HCT116 (cell line): ENCODE measurements around the gene GJA9.

Experiments used
- ATF3 ChIP-seq: IDR thresholded peaks from 2 replicates; pipeline ENCODE4 v1.6.1; 2012
- CEBPB ChIP-seq: IDR thresholded peaks from 2 replicates; pipeline ENCODE4 v1.6.1; 2012; ENCODE audit warnings: low read depth
- CTCF ChIP-seq, 3 experiments: fragments of 200-600 bp in 1 of 3; sonication (generic) in 1 of 3; IDR thresholded peaks in 2 of 3; conservative IDR thresholded peaks in 1 of 3; 2 replicates each; pipeline ENCODE4 v1.5.1; 2012 to 2017; ENCODE audit warnings: low read depth in 2 of 3, low read length in 2 of 3, antibody characterized with exemption in 1 of 3, borderline replicate concordance in 1 of 3, control low read depth in 1 of 3, mild to moderate bottlenecking in 1 of 3, mixed read lengths in 1 of 3, mixed run types in 1 of 3, moderate library complexity in 1 of 3; ENCODE audit not compliant: insufficient read depth in 1 of 3
- EZH2 ChIP-seq: fragments of 200-600 bp; sonication (generic); IDR thresholded peaks from 2 replicates; pipeline ENCODE4 v1.6.1; 2017; ENCODE audit warnings: antibody characterized with exemption, mixed run types
- EZH2phosphoT487 ChIP-seq: fragments of 200-600 bp; IDR thresholded peaks from 2 replicates; pipeline ENCODE4 v1.6.1; 2018; ENCODE audit warnings: antibody characterized with exemption, borderline replicate concordance
- JUND ChIP-seq: IDR thresholded peaks from 2 replicates; pipeline ENCODE4 v1.6.1; 2012
- POLR2A ChIP-seq: IDR thresholded peaks from 2 replicates; pipeline ENCODE4 v1.7.0; 2011; ENCODE audit warnings: borderline replicate concordance; ENCODE audit not compliant: insufficient read depth, insufficient read length; ENCODE audit errors: extremely low read depth
- POLR2AphosphoS5 ChIP-seq: IDR thresholded peaks from 2 replicates; pipeline ENCODE4 v1.6.1; 2011; ENCODE audit warnings: mild to moderate bottlenecking, low read depth, low read length, moderate library complexity
- RAD21 ChIP-seq: IDR thresholded peaks from 2 replicates; pipeline ENCODE4 v1.6.1; 2012; ENCODE audit warnings: low read depth, mild to moderate bottlenecking
- SIN3A ChIP-seq: IDR thresholded peaks from 2 replicates; pipeline ENCODE4 v1.6.1; 2012; ENCODE audit warnings: low read depth
- SRF ChIP-seq: IDR thresholded peaks from 2 replicates; pipeline ENCODE4 v1.6.1; 2012; ENCODE audit warnings: low read depth
- TF ChIP-seq, protein P1 (sequence below): IDR thresholded peaks from 2 replicates; pipeline ENCODE4 v1.6.1; 2012; ENCODE audit warnings: low read depth
- TF ChIP-seq, protein P2 (sequence below): IDR thresholded peaks from 2 replicates; pipeline ENCODE4 v1.6.1; 2011; ENCODE audit warnings: mild to moderate bottlenecking, low read length, moderate library complexity; ENCODE audit not compliant: insufficient replicate concordance; ENCODE audit errors: extremely low read depth

GRCh38 chr1:38848071-38848470 lies 33.3 kb downstream of the GJA9 start:
- TF ChIP-seq CTCF (IDR thresholded peaks at IDR 0.05 in 2 of 3, conservative IDR thresholded peaks at IDR 0.05 in 1 of 3; ENCODE audit: borderline replicate concordance in 1 of 3, insufficient read depth in 1 of 3, low read depth in 2 of 3, low read length in 2 of 3) (no peak), SRF (no peak), POLR2A (no peak), ATF3 (no peak), EZH2 (no peak), EZH2phosphoT487 (no peak), JUND (no peak), CEBPB (no peak), SIN3A (no peak), POLR2AphosphoS5 (no peak), RAD21 (no peak)
- TF ChIP-seq, protein P1, sequence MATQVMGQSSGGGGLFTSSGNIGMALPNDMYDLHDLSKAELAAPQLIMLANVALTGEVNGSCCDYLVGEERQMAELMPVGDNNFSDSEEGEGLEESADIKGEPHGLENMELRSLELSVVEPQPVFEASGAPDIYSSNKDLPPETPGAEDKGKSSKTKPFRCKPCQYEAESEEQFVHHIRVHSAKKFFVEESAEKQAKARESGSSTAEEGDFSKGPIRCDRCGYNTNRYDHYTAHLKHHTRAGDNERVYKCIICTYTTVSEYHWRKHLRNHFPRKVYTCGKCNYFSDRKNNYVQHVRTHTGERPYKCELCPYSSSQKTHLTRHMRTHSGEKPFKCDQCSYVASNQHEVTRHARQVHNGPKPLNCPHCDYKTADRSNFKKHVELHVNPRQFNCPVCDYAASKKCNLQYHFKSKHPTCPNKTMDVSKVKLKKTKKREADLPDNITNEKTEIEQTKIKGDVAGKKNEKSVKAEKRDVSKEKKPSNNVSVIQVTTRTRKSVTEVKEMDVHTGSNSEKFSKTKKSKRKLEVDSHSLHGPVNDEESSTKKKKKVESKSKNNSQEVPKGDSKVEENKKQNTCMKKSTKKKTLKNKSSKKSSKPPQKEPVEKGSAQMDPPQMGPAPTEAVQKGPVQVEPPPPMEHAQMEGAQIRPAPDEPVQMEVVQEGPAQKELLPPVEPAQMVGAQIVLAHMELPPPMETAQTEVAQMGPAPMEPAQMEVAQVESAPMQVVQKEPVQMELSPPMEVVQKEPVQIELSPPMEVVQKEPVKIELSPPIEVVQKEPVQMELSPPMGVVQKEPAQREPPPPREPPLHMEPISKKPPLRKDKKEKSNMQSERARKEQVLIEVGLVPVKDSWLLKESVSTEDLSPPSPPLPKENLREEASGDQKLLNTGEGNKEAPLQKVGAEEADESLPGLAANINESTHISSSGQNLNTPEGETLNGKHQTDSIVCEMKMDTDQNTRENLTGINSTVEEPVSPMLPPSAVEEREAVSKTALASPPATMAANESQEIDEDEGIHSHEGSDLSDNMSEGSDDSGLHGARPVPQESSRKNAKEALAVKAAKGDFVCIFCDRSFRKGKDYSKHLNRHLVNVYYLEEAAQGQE = no peak
- TF ChIP-seq, protein P2, sequence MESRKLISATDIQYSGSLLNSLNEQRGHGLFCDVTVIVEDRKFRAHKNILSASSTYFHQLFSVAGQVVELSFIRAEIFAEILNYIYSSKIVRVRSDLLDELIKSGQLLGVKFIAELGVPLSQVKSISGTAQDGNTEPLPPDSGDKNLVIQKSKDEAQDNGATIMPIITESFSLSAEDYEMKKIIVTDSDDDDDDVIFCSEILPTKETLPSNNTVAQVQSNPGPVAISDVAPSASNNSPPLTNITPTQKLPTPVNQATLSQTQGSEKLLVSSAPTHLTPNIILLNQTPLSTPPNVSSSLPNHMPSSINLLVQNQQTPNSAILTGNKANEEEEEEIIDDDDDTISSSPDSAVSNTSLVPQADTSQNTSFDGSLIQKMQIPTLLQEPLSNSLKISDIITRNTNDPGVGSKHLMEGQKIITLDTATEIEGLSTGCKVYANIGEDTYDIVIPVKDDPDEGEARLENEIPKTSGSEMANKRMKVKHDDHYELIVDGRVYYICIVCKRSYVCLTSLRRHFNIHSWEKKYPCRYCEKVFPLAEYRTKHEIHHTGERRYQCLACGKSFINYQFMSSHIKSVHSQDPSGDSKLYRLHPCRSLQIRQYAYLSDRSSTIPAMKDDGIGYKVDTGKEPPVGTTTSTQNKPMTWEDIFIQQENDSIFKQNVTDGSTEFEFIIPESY = no peak
